HEK293T (cell line): ENCODE measurements around the gene DENND2A.
"Not testable (repeated sequence)": the region's sequence is repeated elsewhere in the genome, so short reads cannot be mapped to it uniquely, and the experiment has no call there.

Experiments
- CTCF ChIA-PET: fragments of 350-600 bp; formaldehyde crosslinking; extraction: SDS; loops from one replicate; lab custom pipeline; 2021; ENCODE audit warnings: antibody characterized with exemption, inconsistent platforms; lab: Yijun Ruan, JAX
- POLR2A ChIA-PET: fragments of 350-600 bp; formaldehyde crosslinking; extraction: SDS; loops from one replicate; lab custom pipeline; 2020; ENCODE audit warnings: antibody characterized with exemption, inconsistent platforms; lab: Yijun Ruan, JAX
- DNase-seq: peaks from one replicate; pipeline ENCODE4 v3.0.0; 2012; ENCODE audit warnings: mixed read lengths; ENCODE audit errors: extremely low spot score
- ARNT ChIP-seq: fragments of 450-650 bp; IDR thresholded peaks from 2 replicates; pipeline ENCODE4 v1.6.1; 2017; ENCODE audit warnings: mild to moderate bottlenecking
- BHLHE40 ChIP-seq: fragments of 450-650 bp; IDR thresholded peaks from 2 replicates; pipeline ENCODE4 v1.6.1; 2016; ENCODE audit warnings: mild to moderate bottlenecking, moderate library complexity, borderline replicate concordance
- CTBP1 ChIP-seq: fragments of 450-650 bp; IDR thresholded peaks from 2 replicates; pipeline ENCODE4 v1.6.1; 2016; ENCODE audit warnings: borderline replicate concordance
- ELF4 ChIP-seq: fragments of 450-650 bp; IDR thresholded peaks from 2 replicates; pipeline ENCODE4 v1.6.1; 2017; ENCODE audit warnings: antibody characterized with exemption
- FOXA1 ChIP-seq: fragments of 450-650 bp; IDR thresholded peaks from 2 replicates; pipeline ENCODE4 v1.6.1; 2016; ENCODE audit warnings: mild to moderate bottlenecking
- FOXK2 ChIP-seq: fragments of 450-650 bp; IDR thresholded peaks from 2 replicates; pipeline ENCODE4 v1.6.1; 2016; ENCODE audit warnings: mild to moderate bottlenecking
- FOXM1 ChIP-seq: fragments of 450-650 bp; IDR thresholded peaks from 2 replicates; pipeline ENCODE4 v1.6.1; 2017; ENCODE audit warnings: mild to moderate bottlenecking, borderline replicate concordance
- HDGF ChIP-seq: fragments of 450-650 bp; IDR thresholded peaks from 2 replicates; pipeline ENCODE4 v1.6.1; 2017; ENCODE audit warnings: antibody characterized with exemption, borderline replicate concordance
- L3MBTL2 ChIP-seq: fragments of 450-650 bp; conservative IDR thresholded peaks from 2 replicates; pipeline ENCODE4 v1.6.1; 2016; ENCODE audit warnings: mild to moderate bottlenecking
- LEF1 ChIP-seq: fragments of 450-650 bp; IDR thresholded peaks from 2 replicates; pipeline ENCODE4 v1.6.1; 2017; ENCODE audit warnings: mild to moderate bottlenecking, borderline replicate concordance
- NFRKB ChIP-seq: fragments of 450-650 bp; IDR thresholded peaks from 2 replicates; pipeline ENCODE4 v1.6.1; 2016; ENCODE audit warnings: mild to moderate bottlenecking, moderate library complexity
- PKNOX1 ChIP-seq: fragments of 450-650 bp; IDR thresholded peaks from 2 replicates; pipeline ENCODE4 v1.6.1; 2016
- SP1 ChIP-seq: fragments of 450-650 bp; IDR thresholded peaks from 2 replicates; pipeline ENCODE4 v1.6.1; 2017
- SUZ12 ChIP-seq: fragments of 450-650 bp; IDR thresholded peaks from 2 replicates; pipeline ENCODE4 v1.6.1; 2016; ENCODE audit warnings: mild to moderate bottlenecking
- TARDBP ChIP-seq: fragments of 450-650 bp; IDR thresholded peaks from 2 replicates; pipeline ENCODE4 v1.6.1; 2016
- ZNF384 ChIP-seq: fragments of 450-650 bp; IDR thresholded peaks from 2 replicates; pipeline ENCODE4 v1.6.1; 2016

DENND2A gene

GRCh38 chr7:140581411-140581810 lies 59.2 kb downstream of the DENND2A start:
- ChIA-PET POLR2A (no interaction called here), CTCF (interaction anchor here (0.7 kb wide), 1 partner anchor 63 kb away, joined by 4 read pairs; no protein-coding TSS in a partner anchor)
- DNase-seq: no peak
- TF ChIP-seq BHLHE40 (no peak), ELF4 (no peak)

GRCh38 chr7:140577651-140578050 lies 63.0 kb downstream of the DENND2A start:
- no peak for DNase-seq
- ChIA-PET CTCF (no interaction called here), POLR2A (no interaction called here)
- TF ChIP-seq PKNOX1 (no peak), FOXK2 (no peak), ARNT (no peak), L3MBTL2 (no peak), CTBP1 (no peak), ELF4 (no peak), ZNF384 (no peak), LEF1 (no peak), HDGF (no peak), TARDBP (no peak), BHLHE40 (no peak), SUZ12 (no peak), FOXM1 (no peak), SP1 (no peak), FOXA1 (no peak), NFRKB (no peak)

GRCh38 chr7:140576589-140576988 lies 64.0 kb downstream of the DENND2A start:
- TF ChIP-seq L3MBTL2 (no peak), SUZ12 (no peak), ARNT (no peak), LEF1 (no peak), BHLHE40 (no peak), FOXK2 (no peak), FOXA1 (no peak), NFRKB (no peak), SP1 (no peak)
- no peak for DNase-seq
- ChIA-PET POLR2A (interaction anchor here (0.6 kb wide), 1 partner anchor 41 kb away, joined by 3 read pairs; no protein-coding TSS in a partner anchor), CTCF (interaction anchor here (0.6 kb wide), 1 partner anchor 222 kb away, joined by 3 read pairs; no protein-coding TSS in a partner anchor)

GRCh38 chr7:140571538-140572122 lies 69.0 kb downstream of the DENND2A start:
- no peak for DNase-seq
- CTCF ChIA-PET: interaction anchor here (0.6 kb wide), 1 partner anchor 57 kb away, joined by 4 read pairs; no protein-coding TSS in a partner anchor
- POLR2A ChIA-PET: no interaction called here
- TF ChIP-seq LEF1: no peak
- TF ChIP-seq FOXM1: no peak

- TF ChIP-seq SUZ12 (no peak), PKNOX1 (no peak), NFRKB (no peak), CTBP1 (no peak), ELF4 (no peak), LEF1 (no peak), FOXK2 (no peak), FOXA1 (no peak), ZNF384 (no peak), ARNT (no peak), BHLHE40 (no peak), L3MBTL2 (no peak), SP1 (no peak), HDGF (no peak), FOXM1 (no peak), TARDBP (no peak)
- DNase-seq: no peak
- ChIA-PET POLR2A (no interaction called here), CTCF (no interaction called here)
These were observed 70.5 kb downstream of the DENND2A start for GRCh38 chr7:140570120-140570519.

GRCh38 chr7:140568021-140568813 lies 72.4 kb downstream of the DENND2A start:
- TF ChIP-seq PKNOX1: no peak
- no peak for TF ChIP-seq ELF4
- no peak for TF ChIP-seq FOXK2
- TF ChIP-seq FOXA1: no peak
- TF ChIP-seq NFRKB: no peak
- no peak for TF ChIP-seq BHLHE40
- ChIA-PET POLR2A (no interaction called here), CTCF (no interaction called here)
- DNase-seq: no peak

- POLR2A ChIA-PET, DNase-seq, CTCF ChIA-PET: not testable (repeated sequence)
These were observed 74.4 kb downstream of the DENND2A start for GRCh38 chr7:140566186-140566585.

GRCh38 chr7:140565761-140566160 lies 74.9 kb downstream of the DENND2A start:
- DNase-seq, POLR2A ChIA-PET: not testable (repeated sequence)

More at GRCh38 chr7:140565761-140566160, 74.9 kb downstream of the DENND2A start:
- CTCF ChIA-PET: not testable (repeated sequence)
